Thyroid gland (tissue), 4 donors: ENCODE measurements around the gene CLASP1.

ENCODE experiments used
- CTCF ChIP-seq, 6 experiments: fragments of 200-600 bp in 3 of 6; fragments of 450-650 bp in 3 of 6; sonication (generic) in 3 of 6; IDR thresholded peaks; one replicate each; pipeline ENCODE4 v1.5.1; 2016 to 2019; ENCODE audit warnings: antibody characterized with exemption in 6 of 6, mild to moderate bottlenecking in 2 of 6, inconsistent platforms in 1 of 6, moderate library complexity in 1 of 6
- POLR2A ChIP-seq, 2 donors: fragments of 450-650 bp; IDR thresholded peaks; one replicate each; pipeline ENCODE4 v1.6.1; 2017; ENCODE audit warnings: antibody characterized with exemption in 2 of 2, mild to moderate bottlenecking in 2 of 2, moderate library complexity in 1 of 2

DNA sequence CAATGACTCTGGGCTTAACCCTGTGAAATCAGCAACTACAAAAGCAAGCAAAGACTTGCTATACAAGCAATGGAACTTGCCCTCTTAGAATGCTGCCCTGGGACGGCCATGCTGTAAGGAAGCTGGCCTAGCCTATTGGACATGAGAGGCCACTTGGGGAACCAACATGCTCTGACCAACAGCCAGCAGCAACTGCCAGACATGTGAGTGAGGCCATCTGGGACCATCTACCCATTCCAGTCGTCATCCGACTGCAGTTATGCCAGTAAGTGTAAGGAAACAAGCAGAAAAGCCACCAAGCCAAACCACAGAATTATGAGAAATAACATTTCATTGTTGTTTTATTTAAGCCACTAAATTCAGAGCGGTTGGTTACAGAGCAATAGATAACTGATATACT, 40.9 kb downstream of the CLASP1 start:
- no peak for TF ChIP-seq POLR2A (IDR thresholded peaks at IDR 0.05)
- no peak for TF ChIP-seq CTCF (IDR thresholded peaks at IDR 0.05)
